H54 (cell line): ENCODE results near the gene NEURL1.

Source experiments
- DNase-seq: peaks from one replicate; pipeline ENCODE4 v3.0.0; 2011; ENCODE audit warnings: low spot score, mixed read lengths; ENCODE audit not compliant: insufficient read length
- FAIRE-seq: peaks from 3 replicates; lab custom pipeline; 2011; peaks lifted over from hg19 to GRCh38; lab: Jason Lieb, UNC
- POLR2A ChIP-seq: IDR thresholded peaks from 2 replicates; pipeline ENCODE4 v1.6.1; 2011; ENCODE audit warnings: low read depth, mild to moderate bottlenecking, low read length

NEURL1 gene

GRCh38 chr10:103547391-103547946 is 54.0 kb downstream of the NEURL1 start:
- FAIRE-seq = no peak
- no peak for TF ChIP-seq POLR2A
- DNase-seq = no peak

GRCh38 chr10:103548006-103548405 is 54.5 kb downstream of the NEURL1 start:
- no peak for DNase-seq
- no peak for TF ChIP-seq POLR2A
- FAIRE-seq = no peak

- no peak for FAIRE-seq
- DNase-seq = no peak
- no peak for TF ChIP-seq POLR2A
Observed at GRCh38 chr10:103548581-103549348, 55.3 kb downstream of the NEURL1 start.

- FAIRE-seq = no peak
- TF ChIP-seq POLR2A = no peak
- DNase-seq = no peak
Observed at GRCh38 chr10:103549349-103549685, 55.8 kb downstream of the NEURL1 start.

GRCh38 chr10:103550229-103550628 is 56.7 kb downstream of the NEURL1 start:
- FAIRE-seq (no peak), DNase-seq (no peak)
- TF ChIP-seq POLR2A = no peak

GRCh38 chr10:103551619-103552602 is 58.4 kb downstream of the NEURL1 start:
- no peak for TF ChIP-seq POLR2A
- FAIRE-seq = no peak
- DNase-seq = no peak

- FAIRE-seq (no peak), DNase-seq (no peak)
- no peak for TF ChIP-seq POLR2A
Observed at GRCh38 chr10:103552856-103553742, 59.6 kb downstream of the NEURL1 start.

GRCh38 chr10:103553743-103554487 is 60.4 kb downstream of the NEURL1 start:
- FAIRE-seq (no peak), DNase-seq (no peak)
- TF ChIP-seq POLR2A = no peak

- FAIRE-seq (no peak), DNase-seq (no peak)
- no peak for TF ChIP-seq POLR2A
Observed at GRCh38 chr10:103554488-103555324, 61.2 kb downstream of the NEURL1 start.

- no peak for TF ChIP-seq POLR2A
- FAIRE-seq (no peak), DNase-seq (no peak)
Observed at GRCh38 chr10:103555325-103555649, 61.8 kb downstream of the NEURL1 start.

- no peak for TF ChIP-seq POLR2A
- FAIRE-seq (no peak), DNase-seq (no peak)
Observed at GRCh38 chr10:103555712-103556111, 62.2 kb downstream of the NEURL1 start.

- FAIRE-seq = no peak
- DNase-seq = no peak
- TF ChIP-seq POLR2A = no peak
Observed at GRCh38 chr10:103556383-103557007, 63.0 kb downstream of the NEURL1 start.
